ENCODE data around the gene RAPGEF5.
A peak's percentile ranks its signal among the peaks of the same experiment; 100 is the strongest.

Gene RAPGEF5

GRCh38 chr7:22182149-22182548, 174.8 kb downstream of the RAPGEF5 start:
- DNase-seq, result no peak

- DNase-seq, result no peak
Measured at GRCh38 chr7:22181663-22182062, 175.3 kb downstream of the RAPGEF5 start.

GRCh38 chr7:22179442-22179879, 177.5 kb downstream of the RAPGEF5 start:
- no peak for DNase-seq

GRCh38 chr7:22178735-22179134, 178.2 kb downstream of the RAPGEF5 start:
- no peak for DNase-seq

GRCh38 chr7:22176791-22177412, 180.1 kb downstream of the RAPGEF5 start:
- DNase-seq, result no peak

GRCh38 chr7:22174574-22174953, 182.4 kb downstream of the RAPGEF5 start:
- DNase-seq, result no peak

GRCh38 chr7:22173685-22174573, 183.0 kb downstream of the RAPGEF5 start:
- no peak for DNase-seq

GRCh38 chr7:22168129-22168634, 188.8 kb downstream of the RAPGEF5 start:
- DNase-seq, result no peak

- no peak for DNase-seq
Measured at GRCh38 chr7:22167482-22167881, 189.5 kb downstream of the RAPGEF5 start.

- no peak for DNase-seq
Measured at GRCh38 chr7:22166928-22167327, 190.0 kb downstream of the RAPGEF5 start.

- no peak for DNase-seq
Measured at GRCh38 chr7:22159341-22159740, 197.6 kb downstream of the RAPGEF5 start.

GRCh38 chr7:22157552-22157951, 199.4 kb downstream of the RAPGEF5 start:
- no peak for DNase-seq

GRCh38 chr7:22156205-22156604, 200.7 kb downstream of the RAPGEF5 start:
- DNase-seq, result no peak

GRCh38 chr7:22154143-22154529, 202.8 kb downstream of the RAPGEF5 start:
- peak; percentile 37 for DNase-seq

GRCh38 chr7:22153432-22154142, 203.4 kb downstream of the RAPGEF5 start:
- DNase-seq, result no peak

- no peak for DNase-seq
Measured at GRCh38 chr7:22152690-22153089, 204.3 kb downstream of the RAPGEF5 start.

- no peak for DNase-seq
Measured at GRCh38 chr7:22151901-22152300, 205.1 kb downstream of the RAPGEF5 start.

GRCh38 chr7:22150221-22150620, 206.7 kb downstream of the RAPGEF5 start:
- DNase-seq, result no peak

GRCh38 chr7:22147868-22148267, 209.1 kb downstream of the RAPGEF5 start:
- no peak for DNase-seq

- DNase-seq, result no peak
Measured at GRCh38 chr7:22146961-22147512, 209.9 kb downstream of the RAPGEF5 start.

- no peak for DNase-seq
Measured at GRCh38 chr7:22144950-22145349, 212.0 kb downstream of the RAPGEF5 start.

- DNase-seq, result no peak
Measured at GRCh38 chr7:22143491-22143890, 213.5 kb downstream of the RAPGEF5 start.

- DNase-seq, result no peak
Measured at GRCh38 chr7:22142572-22142971, 214.4 kb downstream of the RAPGEF5 start.
